PC-3 (cell line): ENCODE data around the gene KCTD10. TPM values are rescaled to one million over a fixed set of nuclear protein-coding genes. Genes with fewer than 3 reads are reported as not detected.

Experiments
- ATAC-seq: fragments of 200-7000 bp; cut with Tn5 transposase; 2 replicates; pipeline ENCODE4 v1.9.1; 2020; ENCODE audit warnings: mild to moderate bottlenecking, moderate library complexity
- BruUV-seq: library from RNA; stranded (reverse); fragments of 400-500 nt; replicated peaks from 2 replicates; lab custom pipeline; 2021; lab: Mats Ljungman, UMichigan
- CTCF ChIA-PET: fragments of 300-600 bp; sonication (Branson Sonifier 250); formaldehyde crosslinking; loops from one replicate; lab custom pipeline; 2022; ENCODE audit warnings: antibody characterized with exemption; lab: Charles Lee
- POLR2A ChIA-PET: fragments of 300-600 bp; sonication (Branson Sonifier 250); formaldehyde crosslinking; loops from one replicate; lab custom pipeline; 2022; ENCODE audit warnings: antibody characterized with exemption; ENCODE audit not compliant: unreplicated experiment; lab: Charles Lee
- DNase-seq: peaks from one replicate; pipeline ENCODE4 v3.0.0-alpha.2; 2015
- H2AFZ ChIP-seq: fragments of 300-600 bp; sonication (generic); 2 replicates; pipeline ENCODE4 v1.6.0; 2016; ENCODE audit warnings: antibody characterized with exemption, low read length
- H3F3A ChIP-seq: fragments of 300-600 bp; sonication (generic); one replicate; pipeline ENCODE4 v1.6.0; 2017; ENCODE audit warnings: antibody characterized with exemption, low read length, control low read depth, mild to moderate bottlenecking; ENCODE audit not compliant: unreplicated experiment
- H3K27ac ChIP-seq: fragments of 300-600 bp; sonication (generic); 2 replicates; pipeline ENCODE4 v1.5.1; 2016; ENCODE audit warnings: mild to moderate bottlenecking, low read length
- H3K27me3 ChIP-seq: fragments of 300-600 bp; sonication (generic); 2 replicates; pipeline ENCODE4 v1.6.1; 2016; ENCODE audit warnings: low read length, mixed read lengths
- H3K36me3 ChIP-seq: fragments of 300-600 bp; sonication (generic); 2 replicates; pipeline ENCODE4 v1.6.1; 2016; ENCODE audit warnings: low read depth, mixed run types, low read length, mixed read lengths
- H3K4me1 ChIP-seq: fragments of 300-600 bp; sonication (generic); 2 replicates; pipeline ENCODE4 v1.5.1; 2016; ENCODE audit warnings: low read length; ENCODE audit not compliant: insufficient read depth
- H3K4me2 ChIP-seq: fragments of 300-600 bp; sonication (generic); 2 replicates; pipeline ENCODE4 v1.6.0; 2016; ENCODE audit warnings: low read length
- H3K4me3 ChIP-seq: fragments of 300-600 bp; sonication (generic); 2 replicates; pipeline ENCODE4 v1.5.1; 2016; ENCODE audit warnings: mild to moderate bottlenecking, low read length, mixed read lengths
- H3K79me2 ChIP-seq: fragments of 300-600 bp; sonication (generic); 2 replicates; pipeline ENCODE4 v1.6.1; 2017; ENCODE audit warnings: low read length, mixed read lengths
- H3K9ac ChIP-seq: fragments of 300-600 bp; sonication (generic); 2 replicates; pipeline ENCODE4 v1.6.0; 2016; ENCODE audit warnings: mild to moderate bottlenecking, low read length
- H3K9me2 ChIP-seq: fragments of 300-600 bp; sonication (generic); replicated peaks from 2 replicates; pipeline ENCODE4 v1.6.1; 2016; ENCODE audit warnings: mixed run types, low read length, mixed read lengths
- H3K9me3 ChIP-seq: fragments of 300-600 bp; sonication (generic); 2 replicates; pipeline ENCODE4 v1.6.1; 2016; ENCODE audit warnings: low read length, mixed read lengths
- H4K20me1 ChIP-seq: fragments of 300-600 bp; sonication (generic); 2 replicates; pipeline ENCODE4 v1.6.1; 2016; ENCODE audit warnings: low read length, mixed read lengths
- EZH2 ChIP-seq: fragments of 300-600 bp; sonication (generic); IDR thresholded peaks from one replicate; pipeline ENCODE4 v1.6.1; 2017; ENCODE audit warnings: antibody characterized with exemption, mild to moderate bottlenecking, low read length; ENCODE audit not compliant: unreplicated experiment
- EZH2phosphoT487 ChIP-seq: fragments of 300-600 bp; sonication (generic); IDR thresholded peaks from 2 replicates; pipeline ENCODE4 v1.6.1; 2018; ENCODE audit warnings: mild to moderate bottlenecking, antibody characterized with exemption, low read length, borderline replicate concordance
- intact Hi-C: fragments of 100-400 bp; cut with micrococcal nuclease; formaldehyde crosslinking; loops from 2 replicates; pipeline ENCODE4 v1.9.0; 2023
- total RNA-seq: library from RNA; depleted of rRNA; stranded (reverse); fragments of >200 nt; gene quantifications from 2 replicates; pipeline ENCODE4 v1.2.3, GENCODE V29; 2014
- TF ChIP-seq, protein P1 (sequence below): fragments of 300-600 bp; sonication (generic); conservative IDR thresholded peaks from 2 replicates; pipeline ENCODE4 v1.5.1; 2017; ENCODE audit warnings: antibody characterized with exemption, low read depth, mild to moderate bottlenecking, low read length

Gene KCTD10
- total RNA-seq, 1 experiment from 2014 or later: 42.3 TPM

- Histone ChIP-seq H2AFZ (no peak overlapping the region), H3K4me3 (no peak overlapping the region), H3K27ac (no peak overlapping the region), H3K4me1 (peaks cover 4% of the 10 kb centered on the region), H3K27me3 (0 out of 2 replicates have a peak, but pooled peaks cover 2% of the 10 kb centered on the region), H3K9me2 (no peaks in the 10 kb centered on the region), H3K79me2 (no peaks in the 10 kb centered on the region), H3K9ac (no peak overlapping the region), H3F3A (no peaks in the 10 kb centered on the region), H3K9me3 (no peaks in the 10 kb centered on the region), H3K36me3 (no peaks in the 10 kb centered on the region), H3K4me2 (no peak overlapping the region), H4K20me1 (no peaks in the 10 kb centered on the region)
- TF ChIP-seq, protein P1, sequence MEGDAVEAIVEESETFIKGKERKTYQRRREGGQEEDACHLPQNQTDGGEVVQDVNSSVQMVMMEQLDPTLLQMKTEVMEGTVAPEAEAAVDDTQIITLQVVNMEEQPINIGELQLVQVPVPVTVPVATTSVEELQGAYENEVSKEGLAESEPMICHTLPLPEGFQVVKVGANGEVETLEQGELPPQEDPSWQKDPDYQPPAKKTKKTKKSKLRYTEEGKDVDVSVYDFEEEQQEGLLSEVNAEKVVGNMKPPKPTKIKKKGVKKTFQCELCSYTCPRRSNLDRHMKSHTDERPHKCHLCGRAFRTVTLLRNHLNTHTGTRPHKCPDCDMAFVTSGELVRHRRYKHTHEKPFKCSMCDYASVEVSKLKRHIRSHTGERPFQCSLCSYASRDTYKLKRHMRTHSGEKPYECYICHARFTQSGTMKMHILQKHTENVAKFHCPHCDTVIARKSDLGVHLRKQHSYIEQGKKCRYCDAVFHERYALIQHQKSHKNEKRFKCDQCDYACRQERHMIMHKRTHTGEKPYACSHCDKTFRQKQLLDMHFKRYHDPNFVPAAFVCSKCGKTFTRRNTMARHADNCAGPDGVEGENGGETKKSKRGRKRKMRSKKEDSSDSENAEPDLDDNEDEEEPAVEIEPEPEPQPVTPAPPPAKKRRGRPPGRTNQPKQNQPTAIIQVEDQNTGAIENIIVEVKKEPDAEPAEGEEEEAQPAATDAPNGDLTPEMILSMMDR: peak; percentile 98
- TF ChIP-seq EZH2: no peak
- DNase-seq (peak; percentile 91), ATAC-seq (peak; percentile 84)
- POLR2A ChIA-PET: interaction anchor here (0.6 kb wide), 1 partner anchor 34 kb away, joined by 6 read pairs; no protein-coding TSS in a partner anchor
- intact Hi-C loops: loop anchor here (1.0 to 2.0 kb wide), 2 partner anchors 17 to 347 kb away; no protein-coding TSS in a partner anchor
- CTCF ChIA-PET: interaction anchor here (0.5 to 1.4 kb wide), 13 partner anchors 20 to 507 kb away, joined by 3 to 8 read pairs (median 4); partner anchors contain the start of genes KCTD10 and UBE3B
- no TSS peak for BruUV-seq
Measured at GRCh38 chr12:109428037-109428629, 49.0 kb downstream of the KCTD10 start.

DNA sequence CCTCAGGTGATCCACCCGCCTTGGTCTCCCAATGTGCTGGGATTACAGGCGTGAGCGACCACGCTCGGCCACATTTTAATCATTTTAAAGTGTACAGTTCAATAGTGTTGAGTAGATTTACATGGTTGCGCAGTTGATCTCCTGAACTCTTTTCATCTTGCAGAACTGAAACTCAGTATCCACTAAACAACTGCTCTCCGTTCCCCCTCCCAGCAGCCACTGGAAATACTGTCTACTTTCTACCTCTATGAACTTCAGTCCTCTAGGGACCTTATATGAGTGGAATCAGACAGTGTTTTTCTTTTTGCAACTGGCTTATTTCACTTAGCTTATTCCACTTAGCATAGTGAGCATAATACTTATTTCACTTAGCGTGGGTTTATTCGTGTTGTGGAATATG, 53.7 kb downstream of the KCTD10 start:
- Histone ChIP-seq H3K9ac (no peak overlapping the region), H3K36me3 (no peaks in the 10 kb centered on the region), H3K4me2 (no peak overlapping the region), H3K4me3 (no peak overlapping the region), H3K9me2 (no peaks in the 10 kb centered on the region), H3K9me3 (no peaks in the 10 kb centered on the region), H3F3A (no peaks in the 10 kb centered on the region), H4K20me1 (no peaks in the 10 kb centered on the region), H2AFZ (no peak overlapping the region), H3K27me3 (0 out of 2 replicates have a peak, but pooled peaks cover 9% of the 10 kb centered on the region), H3K4me1 (no peaks in the 10 kb centered on the region), H3K27ac (no peak overlapping the region), H3K79me2 (no peaks in the 10 kb centered on the region)
- intact Hi-C loops: no loop called here
- DNase-seq (no peak), ATAC-seq (no peak)
- TF ChIP-seq, protein P1: no peak
- no peak for TF ChIP-seq EZH2
- no peak for TF ChIP-seq EZH2phosphoT487
- ChIA-PET POLR2A (no interaction called here), CTCF (no interaction called here)
- BruUV-seq: no TSS peak

DNA sequence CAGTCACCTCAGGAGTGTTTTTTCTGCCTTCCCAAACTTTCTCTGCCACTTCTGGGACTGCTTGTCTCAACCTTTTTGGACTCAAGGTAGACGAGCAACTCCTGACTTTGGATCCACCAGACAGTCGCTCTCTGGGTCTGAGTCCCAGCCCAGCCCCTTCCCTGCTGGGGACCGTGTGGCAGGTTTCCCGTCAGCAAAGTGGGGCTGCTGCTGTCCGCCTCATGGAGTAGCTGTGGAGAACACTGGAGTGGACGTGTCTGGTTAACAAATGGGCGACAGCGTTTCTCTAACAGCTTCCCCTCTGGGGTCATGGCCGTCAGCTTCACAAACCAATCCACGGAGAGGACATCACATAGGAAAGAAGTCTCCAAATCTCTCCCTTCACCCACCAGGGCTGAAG, 54.8 kb downstream of the KCTD10 start:
- TF ChIP-seq, protein P1: no peak
- TF ChIP-seq EZH2 (no peak), EZH2phosphoT487 (no peak)
- H2AFZ ChIP-seq: no peak overlapping the region
- BruUV-seq: no TSS peak
- H3K4me1 ChIP-seq: no peaks in the 10 kb centered on the region
- DNase-seq (no peak), ATAC-seq (no peak)
- H3K9me3 ChIP-seq: no peaks in the 10 kb centered on the region
- 0 out of 2 replicates have a peak, but pooled peaks cover 9% of the 10 kb centered on the region for H3K27me3 ChIP-seq
- no peaks in the 10 kb centered on the region for H3F3A ChIP-seq
- POLR2A ChIA-PET: no interaction called here
- intact Hi-C loops: no loop called here
- no peaks in the 10 kb centered on the region for H4K20me1 ChIP-seq
- H3K27ac ChIP-seq: no peak overlapping the region
- no peaks in the 10 kb centered on the region for H3K9me2 ChIP-seq
- H3K4me2 ChIP-seq: no peak overlapping the region
- no peaks in the 10 kb centered on the region for H3K36me3 ChIP-seq
- H3K9ac ChIP-seq: no peak overlapping the region
- H3K4me3 ChIP-seq: no peak overlapping the region
- H3K79me2 ChIP-seq: no peaks in the 10 kb centered on the region
- CTCF ChIA-PET: no interaction called here
